Stimulated activated CD4-positive, alpha-beta T cell treated with anti-CD3 and anti-CD28 coated beads, Interleukin-1b, Interleukin-23, amount 100 ng/mL, for 4 hours (primary cell): ENCODE results near the gene COQ8A.

Source experiments
- DNase-seq, 2 donors: peaks; one replicate each; pipeline ENCODE4 v3.0.0-alpha.2; 2020; ENCODE audit warnings: low read depth in 2 of 2

Gene COQ8A

GRCh38 chr1:226973898-226974543 is 33.9 kb downstream of the COQ8A start:
- DNase-seq, result no peak

- no peak for DNase-seq
Observed at GRCh38 chr1:226974544-226975258, 34.6 kb downstream of the COQ8A start.

GRCh38 chr1:226975259-226976250 is 35.5 kb downstream of the COQ8A start:
- no peak for DNase-seq

DNA sequence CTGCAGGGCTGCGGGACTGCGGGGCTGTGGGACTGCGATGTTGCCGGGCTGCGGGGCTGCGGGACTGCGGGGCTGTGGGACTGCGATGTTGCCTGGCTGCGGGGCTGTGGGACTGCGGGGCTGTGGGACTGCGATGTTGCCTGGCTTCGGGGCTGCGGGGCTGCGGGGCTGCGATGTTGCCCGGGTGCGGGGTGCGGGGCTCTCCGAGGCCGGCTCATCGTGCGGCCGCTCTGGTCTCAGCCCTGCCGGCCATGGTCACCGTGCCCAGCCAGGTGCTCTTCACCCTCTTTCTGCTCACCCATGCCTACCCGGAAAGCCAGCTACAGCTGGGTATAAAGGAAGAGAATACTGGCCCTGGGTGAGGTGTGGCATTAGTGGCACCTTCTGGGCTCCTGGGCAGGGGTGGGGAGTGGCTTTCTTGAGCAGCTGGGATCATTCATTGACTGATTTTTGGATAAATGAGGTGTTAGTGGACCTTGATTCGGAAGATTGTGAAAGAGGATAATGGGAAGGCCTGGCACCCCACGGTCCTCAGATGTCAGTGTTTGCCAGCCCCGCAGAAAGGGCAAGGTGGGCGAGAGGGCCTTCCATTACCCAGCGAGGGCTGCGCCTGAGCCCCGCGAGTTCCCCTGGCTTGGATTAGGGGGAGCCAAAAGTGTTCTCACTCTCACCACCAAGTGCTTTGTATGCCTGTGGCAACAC is 36.3 kb downstream of the COQ8A start:
- DNase-seq, result no peak

DNA sequence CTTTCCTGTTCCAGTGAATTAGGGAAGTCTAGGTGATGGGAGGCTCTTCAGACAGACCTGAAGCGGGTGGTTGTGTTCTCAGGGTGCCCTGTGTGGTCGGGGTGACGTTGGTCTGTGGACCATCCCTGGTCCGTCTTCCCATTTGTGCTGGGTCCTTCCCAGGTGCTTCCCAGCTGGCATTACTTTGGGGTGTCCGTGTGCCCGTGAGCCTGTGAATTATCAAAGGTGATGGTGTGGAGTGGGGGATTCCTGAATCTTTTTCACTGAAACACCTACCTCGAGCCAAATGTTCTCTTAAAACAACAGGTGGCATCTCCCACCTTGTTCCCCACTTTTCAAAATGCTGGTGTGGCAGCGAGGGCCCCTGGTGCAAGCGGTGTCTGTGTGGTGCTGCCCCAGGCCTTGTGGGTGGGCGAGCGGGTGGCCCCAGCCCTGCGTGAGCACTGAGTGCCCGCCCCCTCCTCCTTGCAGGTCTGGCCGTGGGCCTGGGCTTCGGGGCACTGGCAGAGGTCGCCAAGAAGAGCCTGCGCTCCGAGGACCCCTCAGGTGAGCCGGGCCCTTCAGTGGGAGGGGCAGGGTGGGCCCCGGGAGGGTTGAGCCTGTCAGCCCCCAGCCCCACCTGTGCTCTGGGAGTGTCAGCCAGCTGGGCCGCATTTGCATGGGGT is 37.0 kb downstream of the COQ8A start:
- no peak for DNase-seq

DNA sequence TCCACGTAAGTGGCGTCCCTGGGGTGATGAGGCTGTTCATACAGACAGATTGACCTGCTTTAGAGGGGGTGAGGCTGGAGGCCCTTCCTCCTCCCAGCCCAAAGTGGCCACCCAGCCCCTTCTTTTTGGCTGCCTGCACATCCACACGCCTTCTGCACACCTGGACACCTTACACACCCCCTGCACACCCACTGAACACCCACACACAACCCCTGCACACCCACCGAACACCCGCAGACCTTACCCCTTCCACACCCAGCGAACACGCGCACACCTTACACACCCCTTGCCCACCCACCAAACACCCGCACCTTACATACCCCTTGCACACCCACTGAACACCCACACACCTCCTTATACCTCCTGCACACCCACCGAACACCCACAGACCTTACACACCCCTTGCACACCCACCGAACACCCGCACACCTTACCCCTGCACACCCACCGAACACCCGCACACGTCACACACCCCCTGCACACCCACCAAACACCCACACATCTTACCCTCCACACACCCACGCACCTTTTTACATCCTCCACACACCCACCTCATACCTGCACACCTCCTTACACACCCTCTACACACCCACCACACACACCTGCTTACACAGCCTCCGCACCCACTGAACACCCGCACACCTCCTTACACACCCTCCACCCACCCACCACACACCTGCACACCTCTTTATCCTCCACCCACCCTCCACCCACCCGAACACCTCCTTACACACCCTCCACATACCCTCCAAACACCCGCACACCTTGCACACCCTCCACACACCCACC is 37.7 kb downstream of the COQ8A start:
- DNase-seq, result no peak

- no peak for DNase-seq
Observed at GRCh38 chr1:226978432-226979114, 38.5 kb downstream of the COQ8A start.

DNA sequence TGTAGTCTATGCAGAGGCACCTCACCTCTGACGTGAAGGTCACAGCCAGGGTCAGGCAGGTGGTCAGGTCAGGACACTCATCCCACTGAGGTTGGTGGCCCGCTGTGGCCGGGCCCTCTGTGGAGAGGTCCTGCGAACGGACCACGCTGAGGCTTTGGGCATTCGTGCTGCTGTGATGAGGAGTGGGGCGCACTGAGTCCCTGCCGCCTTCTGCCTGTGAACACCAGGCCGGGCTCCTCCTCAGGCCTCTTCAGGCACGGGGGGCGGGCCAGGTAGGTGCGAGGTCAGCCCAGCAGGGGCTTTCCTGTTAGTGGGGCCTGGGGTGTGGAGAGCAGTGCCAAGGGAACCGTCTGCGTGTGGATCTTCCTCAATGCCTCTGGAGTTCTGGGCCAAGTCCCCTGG is 39.0 kb downstream of the COQ8A start:
- no peak for DNase-seq

- no peak for DNase-seq
Observed at GRCh38 chr1:226979517-226980121, 39.5 kb downstream of the COQ8A start.

GRCh38 chr1:226980122-226980560 is 40.0 kb downstream of the COQ8A start:
- DNase-seq, result no peak

DNA sequence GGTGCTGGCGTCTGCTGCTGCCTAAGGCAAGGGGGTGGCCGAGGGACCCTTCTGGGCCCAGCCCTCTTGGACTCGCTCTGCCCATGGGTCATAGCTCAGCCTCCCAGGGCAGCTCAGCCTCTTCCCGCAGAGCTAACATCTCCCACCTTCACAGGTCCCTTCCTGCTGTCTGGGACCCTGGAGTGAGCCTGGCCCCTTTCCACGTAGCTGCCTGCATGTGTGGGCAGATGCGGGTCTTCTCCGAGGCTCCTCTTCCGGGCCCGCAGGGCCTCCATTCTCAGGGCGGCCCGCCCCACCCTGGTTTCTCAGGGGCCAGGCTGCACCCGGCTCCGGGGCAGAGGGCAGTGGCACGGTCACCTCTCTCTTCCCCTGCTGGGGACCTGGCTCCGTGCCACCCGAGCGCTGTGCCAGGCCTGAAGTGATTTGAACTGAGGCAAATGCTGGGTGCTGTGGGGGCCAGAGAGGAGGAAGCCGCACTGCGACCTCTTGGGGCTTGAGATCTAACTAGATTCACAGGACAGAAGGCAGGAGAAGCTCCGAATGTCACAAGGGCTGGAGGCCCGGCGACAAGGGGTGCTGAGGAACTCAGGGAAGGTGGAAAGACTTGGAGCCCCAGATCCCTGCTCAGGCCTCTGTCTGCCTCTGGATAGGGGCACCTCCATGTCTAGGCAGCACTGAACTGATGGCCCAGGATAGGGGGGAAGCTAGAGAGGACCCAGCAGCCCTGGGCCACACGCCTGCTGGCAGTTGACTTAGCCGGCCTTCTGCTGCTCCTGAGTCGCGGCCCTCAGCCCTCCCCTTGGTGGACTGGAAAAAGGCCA is 40.7 kb downstream of the COQ8A start:
- DNase-seq, result no peak

DNA sequence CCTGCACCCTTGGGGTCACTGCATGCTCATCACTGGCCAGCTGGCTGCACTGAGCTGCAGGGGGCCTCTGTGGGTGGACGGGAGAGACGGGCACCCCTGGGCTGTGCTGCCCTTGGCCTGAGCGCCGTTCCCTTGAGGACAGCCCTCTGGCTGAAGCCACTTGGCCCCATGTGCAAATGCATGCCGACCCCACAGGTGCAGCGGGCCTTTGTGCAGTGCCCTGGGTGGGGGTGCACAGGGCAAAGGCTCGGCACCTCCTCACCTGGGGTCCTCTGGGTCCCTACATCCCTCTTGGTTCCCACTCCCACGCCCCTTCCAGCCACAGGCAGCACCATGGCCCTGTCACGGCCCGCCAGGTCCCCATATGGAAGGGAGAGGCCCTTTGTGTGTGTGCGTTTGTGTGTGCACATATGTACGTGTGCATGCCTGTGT is 41.3 kb downstream of the COQ8A start:
- DNase-seq, result no peak

GRCh38 chr1:226981838-226982237 is 41.7 kb downstream of the COQ8A start:
- DNase-seq, result no peak

DNA sequence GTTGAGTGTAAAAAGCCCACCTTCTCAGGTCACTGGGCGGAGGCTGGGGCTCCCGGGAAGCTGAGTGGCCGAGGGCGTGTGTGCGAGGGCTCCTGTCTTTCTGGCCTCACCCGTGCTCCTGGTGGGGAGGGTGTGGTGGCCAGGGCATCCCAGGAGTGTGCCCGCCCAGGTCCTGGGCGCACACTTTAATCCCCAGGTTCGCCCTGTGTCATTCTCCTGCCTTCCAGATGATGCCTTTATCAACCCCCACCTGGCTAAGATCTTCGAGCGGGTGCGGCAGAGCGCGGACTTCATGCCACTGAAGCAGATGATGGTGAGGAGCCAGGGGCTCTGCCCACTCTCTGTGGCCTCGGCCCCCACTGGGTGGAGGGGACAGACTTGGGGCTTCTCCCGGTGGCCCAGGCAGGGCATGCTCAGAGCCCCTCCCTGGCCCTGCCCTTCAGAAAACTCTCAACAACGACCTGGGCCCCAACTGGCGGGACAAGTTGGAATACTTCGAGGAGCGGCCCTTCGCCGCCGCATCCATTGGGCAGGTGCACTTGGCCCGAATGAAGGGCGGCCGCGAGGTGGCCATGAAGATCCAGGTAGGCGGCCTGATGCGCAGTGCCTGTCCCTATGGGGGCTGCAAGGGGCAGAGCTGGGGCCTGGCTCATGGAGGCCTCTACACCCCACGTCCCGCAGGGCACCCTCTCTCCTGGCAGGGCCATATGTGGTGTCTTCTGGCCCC is 42.5 kb downstream of the COQ8A start:
- DNase-seq, result no peak

- no peak for DNase-seq
Observed at GRCh38 chr1:226983247-226983991, 43.3 kb downstream of the COQ8A start.

DNA sequence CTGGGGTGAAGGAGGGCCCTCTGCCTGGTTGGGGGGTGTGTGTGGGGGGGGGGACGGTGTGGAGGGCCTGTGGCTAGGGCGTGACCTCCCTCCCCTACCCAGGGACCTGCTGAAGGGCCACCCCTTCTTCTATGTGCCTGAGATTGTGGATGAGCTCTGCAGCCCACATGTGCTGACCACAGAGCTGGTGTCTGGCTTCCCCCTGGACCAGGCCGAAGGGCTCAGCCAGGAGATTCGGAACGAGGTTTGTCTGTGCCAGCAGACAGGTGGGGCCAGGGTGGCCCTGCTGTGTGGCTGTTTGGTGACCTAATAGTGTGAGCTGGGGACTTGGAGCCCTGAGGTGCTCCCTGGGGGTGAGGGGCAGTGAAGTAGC is 43.9 kb downstream of the COQ8A start:
- no peak for DNase-seq
